Stimulated activated CD4-positive, alpha-beta T cell treated with anti-CD3 and anti-CD28 coated beads, Interleukin-1b, Interleukin-23, amount 100 ng/mL, for 4 hours (primary cell): ENCODE data around the gene FXR1.
"Not testable (repeated sequence)": the region's sequence is repeated elsewhere in the genome, so short reads cannot be mapped to it uniquely, and the experiment has no call there.

Experiments
- DNase-seq, 2 donors: peaks; one replicate each; pipeline ENCODE4 v3.0.0-alpha.2; 2020; ENCODE audit warnings: low read depth in 2 of 2

The FXR1 gene

DNA sequence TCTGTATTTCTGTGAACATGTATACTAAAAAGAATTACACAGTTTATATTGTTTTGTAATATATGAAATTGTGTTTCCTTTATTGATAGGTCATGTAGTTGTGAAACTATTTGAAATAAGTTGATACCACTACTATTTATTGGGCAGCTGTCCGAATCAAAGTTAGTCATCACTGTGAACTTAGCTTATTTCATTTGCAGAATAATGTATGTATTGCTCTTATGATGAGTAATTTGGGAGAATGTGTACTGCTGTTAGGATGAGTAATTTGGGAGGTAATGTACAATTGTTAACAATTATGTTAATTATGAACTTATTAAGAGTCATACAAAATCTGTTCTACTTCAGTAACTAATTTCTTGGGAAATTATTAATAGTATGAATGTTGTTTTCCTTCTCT, 22.2 kb downstream of the FXR1 start:
- no peak for DNase-seq

DNA sequence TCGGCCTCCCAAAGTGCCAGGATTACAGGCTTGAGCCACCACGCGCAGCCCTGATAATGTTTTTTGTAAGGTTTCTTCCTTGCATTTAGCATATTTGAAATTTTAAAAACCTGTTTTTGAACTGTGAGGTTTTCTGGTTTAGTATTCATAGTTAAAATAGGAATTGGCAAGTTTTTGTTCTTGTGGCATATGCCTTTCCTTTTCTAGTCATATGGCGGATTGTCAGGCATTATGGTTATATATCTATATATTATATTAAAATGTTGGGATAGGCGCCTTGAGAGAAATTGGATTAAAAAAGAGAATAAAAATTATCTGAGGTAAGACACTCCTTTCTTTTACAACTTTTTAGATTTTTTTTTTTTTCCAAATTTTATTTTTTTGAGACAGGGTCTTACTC, 28.4 kb downstream of the FXR1 start:
- no peak for DNase-seq

DNA sequence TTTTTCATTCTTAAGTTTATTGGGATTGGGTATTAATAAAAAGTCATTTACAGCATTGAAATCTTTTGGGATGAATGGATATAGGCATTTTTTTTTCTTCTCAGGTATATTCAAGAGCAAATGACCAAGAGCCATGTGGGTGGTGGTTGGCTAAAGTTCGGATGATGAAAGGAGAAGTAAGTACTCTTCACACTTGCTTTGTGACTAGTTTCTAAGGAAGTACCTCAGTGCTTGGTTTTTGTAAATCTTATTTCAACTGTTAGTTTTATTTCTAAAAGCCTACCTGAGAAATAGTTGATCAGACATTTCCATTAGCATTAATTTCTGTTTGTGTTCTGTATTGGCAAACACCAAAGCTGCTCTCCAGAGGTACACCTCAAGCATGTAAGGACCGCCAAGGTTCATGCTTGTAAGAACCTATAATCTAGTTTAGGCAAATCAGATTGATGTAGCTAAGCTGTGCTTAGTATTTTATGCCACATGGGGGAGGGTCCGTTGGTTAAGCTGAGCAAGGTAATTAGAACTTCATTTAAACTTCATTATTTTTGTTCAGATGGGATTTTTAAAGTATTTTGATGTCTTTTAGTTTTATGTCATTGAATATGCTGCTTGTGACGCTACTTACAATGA, 35.4 kb downstream of the FXR1 start:
- no peak for DNase-seq

DNA sequence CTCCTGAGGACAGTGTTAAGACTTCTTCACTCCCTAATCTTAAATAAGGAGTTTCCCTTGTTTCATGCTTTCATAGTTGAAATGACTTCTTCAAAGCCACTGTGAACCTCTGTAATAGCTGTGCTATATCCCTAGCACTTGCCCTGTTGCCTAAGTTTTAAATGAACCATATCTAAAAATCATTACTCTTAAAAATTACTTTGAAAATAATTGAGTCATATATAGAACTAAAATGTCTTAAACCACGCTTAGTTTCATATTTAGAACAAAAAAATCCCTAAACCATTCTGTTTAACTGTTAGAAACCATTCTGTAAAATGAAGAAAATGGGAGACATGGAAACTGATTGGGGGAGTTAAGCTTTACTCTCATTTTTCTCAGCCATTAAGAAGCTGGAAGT, 47.2 kb downstream of the FXR1 start:
- no peak for DNase-seq

DNA sequence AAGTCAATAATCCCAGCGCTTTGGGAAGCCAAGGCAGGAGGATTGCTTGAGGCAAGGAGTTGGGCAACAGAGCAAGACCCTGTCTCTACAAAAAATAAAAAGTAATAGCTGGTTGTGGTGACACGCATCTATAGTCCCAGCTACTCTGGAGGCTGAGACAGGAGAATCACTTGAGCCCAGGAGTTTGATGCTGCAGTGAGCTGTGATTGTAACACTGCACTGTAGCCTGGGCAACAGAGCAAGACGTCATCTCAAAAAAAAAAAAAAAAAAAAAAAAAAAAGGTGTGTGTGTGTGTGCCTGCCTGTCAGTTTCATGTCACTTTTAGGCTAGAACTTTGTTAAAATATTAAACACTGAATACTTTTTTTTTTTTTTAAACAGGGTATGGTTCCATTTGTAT, 48.6 kb downstream of the FXR1 start:
- DNase-seq = no peak

DNA sequence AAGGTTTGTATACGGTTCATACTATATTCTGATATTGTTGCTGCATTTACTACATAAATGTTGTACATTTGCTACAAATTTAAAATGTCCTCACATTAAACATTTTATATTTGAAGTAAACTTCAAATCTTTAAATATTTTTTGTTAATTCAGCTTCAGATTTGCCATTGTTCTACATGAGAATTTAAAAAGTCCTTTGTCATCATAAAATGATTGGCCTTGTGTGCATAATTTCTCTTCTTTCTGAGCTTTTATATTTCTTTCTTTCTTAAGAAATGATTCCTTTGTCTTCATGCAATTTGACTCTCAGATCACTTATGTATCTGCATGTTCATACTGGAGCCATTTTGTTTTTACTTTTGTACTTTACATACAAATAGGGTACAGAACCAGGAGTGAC, 49.1 kb downstream of the FXR1 start:
- DNase-seq = no peak

DNA sequence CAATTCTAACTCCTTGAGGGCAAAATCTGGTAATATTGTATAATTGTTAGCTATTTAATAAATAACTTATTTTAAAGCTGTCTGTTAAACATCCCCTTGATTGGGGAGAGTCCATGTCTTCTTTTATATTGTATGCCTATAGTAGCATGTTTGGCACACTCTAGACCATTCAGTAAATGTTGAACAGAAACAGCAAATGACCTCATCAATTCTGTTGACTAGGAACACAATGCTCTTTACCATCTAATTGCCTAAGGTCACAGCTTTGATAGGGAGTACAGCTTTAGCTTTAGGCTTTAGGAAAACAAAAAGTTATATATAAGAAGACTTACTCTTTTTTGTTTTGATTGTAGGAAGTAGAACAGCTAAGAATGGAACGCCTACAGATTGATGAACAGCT, 50.1 kb downstream of the FXR1 start:
- DNase-seq = no peak

DNA sequence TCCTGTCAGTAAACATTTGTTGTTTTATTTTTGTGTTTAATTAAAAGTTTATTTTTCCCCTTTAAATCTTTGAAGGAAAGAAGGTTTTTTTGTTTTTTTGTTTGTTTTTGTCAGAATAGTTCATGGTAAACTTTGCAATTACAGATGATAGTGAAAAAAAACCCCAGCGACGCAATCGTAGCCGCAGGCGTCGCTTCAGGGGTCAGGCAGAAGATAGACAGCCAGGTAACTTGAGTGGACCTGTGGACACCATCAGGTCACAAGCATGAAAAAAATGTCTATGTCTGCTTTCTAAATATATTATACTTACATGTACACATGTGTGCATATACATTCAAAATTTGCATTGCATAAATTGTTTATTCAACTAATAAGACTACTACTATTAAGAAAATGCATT, 58.5 kb downstream of the FXR1 start:
- no peak for DNase-seq

DNA sequence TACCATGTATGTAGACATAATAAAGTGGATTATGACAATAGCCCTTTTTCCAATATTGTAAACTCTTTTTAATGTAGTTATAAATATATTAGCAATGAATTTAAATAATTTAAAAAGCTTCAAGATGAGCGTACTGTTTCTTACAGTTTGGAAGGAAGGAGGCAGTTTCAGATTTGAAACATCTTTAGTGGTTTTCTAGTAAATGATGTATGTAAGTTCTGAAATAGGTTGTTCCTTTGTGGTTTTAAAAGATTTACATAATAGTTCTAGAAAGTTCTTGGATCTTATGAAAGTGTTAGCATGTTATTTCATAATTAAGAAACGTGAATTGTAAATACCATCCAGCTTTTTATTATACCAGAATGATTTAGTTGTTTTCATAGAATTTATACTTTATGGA, 61.1 kb downstream of the FXR1 start:
- no peak for DNase-seq

DNA sequence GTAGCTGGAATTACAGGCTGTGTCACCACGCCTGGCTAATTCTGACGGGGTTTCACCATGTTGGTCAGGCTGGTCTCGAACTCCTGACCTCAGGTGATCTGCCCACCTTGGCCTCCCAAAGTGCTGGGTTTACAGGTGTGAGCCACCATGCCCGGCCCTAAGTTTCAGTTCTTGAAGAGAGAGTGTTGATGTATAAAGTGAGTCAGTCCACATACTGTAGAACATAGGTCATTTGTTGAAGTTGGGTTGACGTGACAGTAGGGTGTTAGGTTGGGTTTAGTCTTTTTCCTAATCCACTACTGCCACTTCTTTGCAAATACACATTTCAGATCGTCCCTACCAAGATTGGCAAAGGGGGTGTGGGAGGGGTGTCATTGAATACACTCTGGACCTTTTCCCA, 61.8 kb downstream of the FXR1 start:
- no peak for DNase-seq

DNA sequence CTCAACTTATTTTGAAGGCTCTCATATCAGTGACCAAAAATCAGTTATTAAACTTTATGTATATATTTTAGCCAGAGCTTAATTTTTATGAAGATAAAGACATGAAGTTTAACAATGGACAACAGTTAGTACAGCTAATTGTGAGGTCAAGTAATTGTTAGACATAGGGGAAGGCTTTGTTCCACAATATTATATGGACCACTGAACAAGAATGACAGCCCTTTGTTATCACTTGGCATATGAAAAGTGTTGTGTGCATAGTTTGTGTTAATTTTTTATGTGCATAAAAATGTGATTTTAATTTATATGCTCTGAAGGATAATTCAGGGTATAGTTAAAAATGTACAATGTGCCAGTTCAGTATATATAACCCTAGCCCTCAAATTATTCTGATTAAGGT, 65.0 kb downstream of the FXR1 start:
- no peak for DNase-seq

DNA sequence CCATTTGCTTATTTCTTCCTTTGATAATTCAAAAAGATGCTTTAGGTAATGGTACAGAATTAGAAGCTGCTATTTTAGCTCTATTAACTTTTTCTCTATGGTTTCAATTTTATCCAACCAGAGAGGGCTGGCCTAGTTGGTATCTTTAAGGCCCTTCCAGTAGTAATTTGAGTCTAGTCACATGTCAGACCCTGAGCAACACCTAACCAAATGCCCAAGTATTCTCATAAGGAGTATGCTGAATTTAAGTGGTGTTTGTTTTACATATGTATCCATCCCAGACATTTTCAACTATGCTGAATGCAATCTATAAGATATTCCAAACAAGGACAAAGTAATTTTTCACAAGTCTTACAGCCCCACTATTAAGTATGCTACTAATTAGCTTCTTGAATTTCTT, 67.5 kb downstream of the FXR1 start:
- DNase-seq = no peak

DNA sequence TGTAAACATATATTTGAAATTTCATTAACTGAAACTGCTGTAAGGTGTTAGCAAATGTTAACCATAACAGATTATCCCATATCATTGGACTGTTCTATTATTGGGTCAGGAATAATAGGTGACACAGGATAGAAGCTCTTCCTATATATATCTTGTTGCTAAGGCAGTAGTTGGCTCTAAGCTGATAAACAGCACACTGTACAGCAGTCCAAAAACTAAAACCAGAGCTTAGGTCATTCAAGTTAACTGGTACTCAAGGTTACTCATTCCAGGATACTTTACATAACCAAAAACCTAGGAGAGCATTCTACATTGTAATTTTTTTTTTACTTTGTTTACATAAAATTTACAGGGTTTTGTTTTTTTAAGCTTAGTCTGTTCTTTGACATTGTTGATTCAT, 68.1 kb downstream of the FXR1 start:
- no peak for DNase-seq

DNA sequence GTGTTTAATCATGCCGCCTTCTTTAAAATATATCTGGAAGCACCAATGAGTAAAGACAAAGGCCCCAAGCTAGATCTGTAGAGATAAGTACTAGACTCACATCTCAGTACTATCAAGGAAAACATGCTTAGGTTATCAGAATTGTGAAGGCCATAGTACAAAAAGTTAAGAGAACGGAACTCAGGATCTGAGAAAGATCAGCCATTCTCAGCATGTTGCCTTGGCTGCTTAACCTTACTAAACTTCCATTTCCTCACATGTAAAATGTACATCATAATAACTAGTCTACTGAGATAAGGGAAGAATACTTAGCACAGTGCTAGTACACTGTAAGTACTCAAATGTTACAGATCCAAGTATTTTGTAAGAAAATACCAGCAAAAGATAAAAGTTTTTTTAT, 69.4 kb downstream of the FXR1 start:
- no peak for DNase-seq

DNA sequence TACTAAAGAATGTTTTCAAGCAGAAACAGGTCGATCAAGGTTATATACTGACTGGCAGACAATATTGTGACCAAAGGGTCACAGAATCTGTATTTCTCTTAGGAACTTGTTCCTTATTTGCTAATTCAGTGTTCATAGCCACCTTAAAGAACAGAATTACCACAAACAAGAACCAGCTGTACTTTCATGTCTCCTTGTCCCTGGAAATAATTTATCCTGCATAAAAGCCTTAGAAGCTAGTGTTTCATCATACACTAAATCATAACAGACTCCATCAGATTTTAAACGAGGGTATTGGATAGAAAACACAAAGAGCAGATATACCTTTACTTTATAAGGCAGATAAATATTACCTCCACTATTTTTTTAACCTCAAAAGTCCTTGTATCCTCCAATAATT, 70.7 kb downstream of the FXR1 start:
- no peak for DNase-seq

DNA sequence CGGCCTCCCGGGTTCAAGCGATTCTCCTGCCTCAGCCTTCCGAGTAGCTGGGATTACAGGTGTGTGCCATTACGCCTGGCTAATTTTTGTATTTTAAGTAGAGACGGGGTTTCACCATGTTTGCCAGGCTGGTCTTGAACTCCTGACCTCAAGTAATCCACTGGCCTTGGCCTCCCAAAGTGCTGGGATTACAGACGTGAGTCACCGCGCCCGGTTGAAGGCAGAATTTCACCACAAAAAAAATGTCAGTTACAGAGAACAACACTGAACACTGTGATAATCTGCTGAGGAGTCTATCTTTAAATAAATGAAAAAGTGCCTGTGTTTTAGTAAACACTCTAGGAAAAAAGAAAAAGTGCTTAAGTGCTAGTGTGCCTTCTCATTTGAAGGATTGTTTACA, 73.9 kb downstream of the FXR1 start:
- not testable (repeated sequence) for DNase-seq

DNA sequence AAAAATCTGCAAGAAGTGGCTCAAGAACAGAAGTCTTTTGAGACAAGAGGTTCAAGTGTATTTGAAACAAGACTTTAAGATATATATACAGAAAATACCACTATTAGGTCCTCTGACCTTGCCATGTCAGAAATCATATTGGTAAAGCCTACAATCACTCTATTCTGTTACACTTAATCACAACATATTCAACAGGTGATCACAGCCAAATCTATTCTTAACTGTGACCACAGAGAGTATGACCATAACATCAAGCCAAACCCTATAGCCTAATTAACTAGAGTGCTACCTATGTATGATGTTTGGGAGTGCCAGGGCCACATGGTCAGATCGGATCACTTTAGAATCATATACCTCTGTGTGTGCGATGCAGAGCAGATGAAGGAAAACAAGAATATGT, 74.9 kb downstream of the FXR1 start:
- DNase-seq = no peak

DNA sequence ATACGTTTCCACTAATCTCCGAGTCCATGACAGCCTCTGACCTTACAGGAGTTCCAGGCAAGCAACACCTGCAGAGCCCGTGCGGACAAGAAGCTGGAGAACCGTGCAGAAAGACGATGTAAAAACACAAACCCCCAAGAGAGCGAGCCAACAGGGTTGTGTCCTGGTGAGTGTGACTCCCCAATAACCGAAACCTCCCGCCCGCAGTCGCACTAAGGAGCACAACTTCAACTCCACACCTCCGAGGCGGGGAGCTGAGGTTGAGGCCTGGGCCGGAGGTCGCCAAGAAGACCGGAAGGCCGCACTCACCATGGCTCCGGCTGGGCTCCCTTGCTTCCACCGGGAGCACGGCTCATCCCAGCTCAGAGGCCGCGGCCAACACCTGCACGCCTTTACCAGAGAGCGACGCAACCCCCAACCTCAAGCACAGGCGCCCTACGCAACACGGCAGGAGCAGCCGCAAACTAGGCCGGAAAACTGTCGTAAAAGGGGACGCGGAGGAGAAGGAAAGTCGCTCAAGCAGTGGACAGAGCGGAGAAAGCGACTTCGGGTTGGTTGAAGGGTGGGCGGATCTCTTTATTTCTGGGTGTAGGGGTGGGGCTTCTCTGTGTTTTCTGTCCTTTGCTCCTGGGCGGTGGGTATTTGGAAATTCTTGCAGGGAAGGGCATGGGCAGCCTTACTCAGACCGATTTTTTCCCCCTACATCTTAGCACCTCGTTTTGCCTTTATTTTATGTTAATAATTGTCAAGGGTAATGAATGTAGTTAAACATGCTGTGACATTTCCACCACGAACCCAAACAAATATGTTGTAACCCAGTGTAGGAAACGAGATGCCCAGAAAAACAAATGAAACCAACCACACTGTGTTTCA, 77.1 kb downstream of the FXR1 start, which contains the start of gene DNAJC19:
Gene DNAJC19, minus strand, starts transcription at position 446 of the 873 bp plus-strand sequence. Its CDS starts 134 bp downstream, at position 312.
- peak; percentile 71 to 82 for DNase-seq

DNA sequence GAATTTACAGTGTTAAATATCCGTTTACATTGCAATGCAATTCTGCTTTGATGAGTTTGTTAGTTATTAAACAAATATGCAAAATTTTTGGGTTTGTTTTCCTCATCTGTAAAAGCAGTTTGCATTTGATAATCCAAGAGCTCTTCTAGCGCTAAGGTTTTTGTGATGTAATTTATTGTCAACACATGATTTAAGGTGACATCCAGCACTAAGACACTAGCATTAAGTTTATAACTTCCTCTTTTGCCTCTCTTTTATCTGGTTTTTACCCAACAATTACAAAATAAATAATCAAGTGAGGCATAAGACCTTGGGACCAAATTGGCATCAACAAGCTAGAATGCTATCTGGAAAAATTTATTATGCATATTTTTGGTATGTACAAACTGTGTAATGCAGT, 78.0 kb downstream of the FXR1 start:
- no peak for DNase-seq

DNA sequence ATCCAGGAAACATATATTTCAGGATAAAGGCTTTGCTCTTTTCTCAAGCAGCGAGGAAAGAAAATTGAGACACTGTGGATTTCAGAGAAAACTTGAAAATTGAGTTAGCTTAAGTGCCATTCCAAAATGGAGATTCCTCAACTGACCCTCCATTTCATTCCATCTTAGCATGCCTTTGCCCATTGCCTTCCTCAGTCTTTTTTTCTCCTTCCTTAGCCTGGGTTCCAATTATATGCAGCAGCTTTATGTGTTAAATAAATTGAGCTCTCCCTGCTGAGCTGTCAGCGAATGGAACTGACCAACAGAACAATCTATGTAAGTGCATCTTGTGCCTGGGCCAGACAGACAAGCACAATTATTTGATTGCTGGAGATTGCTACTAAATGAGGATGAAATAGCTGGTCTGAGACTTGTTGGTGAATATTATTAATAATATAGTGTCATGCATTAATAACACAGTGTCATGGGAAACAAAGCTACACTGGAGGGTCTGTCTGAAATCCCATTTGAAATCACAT, 84.0 kb downstream of the FXR1 start:
- DNase-seq = no peak

DNA sequence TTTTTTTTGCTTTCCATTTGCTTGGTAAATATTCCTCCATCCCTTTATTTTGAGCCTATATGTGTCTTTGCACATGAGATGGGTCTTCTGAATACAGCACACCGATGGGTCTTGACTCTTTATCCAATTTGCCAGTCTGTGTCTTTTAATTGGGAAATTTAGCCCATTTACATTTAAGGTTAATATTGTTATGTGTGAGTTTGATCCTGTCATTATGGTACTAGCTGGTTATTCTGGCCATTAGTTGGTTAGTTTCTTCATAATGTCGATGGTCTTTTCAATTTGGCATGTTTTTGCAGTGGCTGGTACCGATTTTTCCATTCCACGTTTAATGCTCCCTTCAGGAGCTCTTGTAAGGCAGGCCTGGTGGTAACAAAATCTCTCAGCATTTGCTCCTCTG, 89.9 kb downstream of the FXR1 start:
- not testable (repeated sequence) for DNase-seq

DNA sequence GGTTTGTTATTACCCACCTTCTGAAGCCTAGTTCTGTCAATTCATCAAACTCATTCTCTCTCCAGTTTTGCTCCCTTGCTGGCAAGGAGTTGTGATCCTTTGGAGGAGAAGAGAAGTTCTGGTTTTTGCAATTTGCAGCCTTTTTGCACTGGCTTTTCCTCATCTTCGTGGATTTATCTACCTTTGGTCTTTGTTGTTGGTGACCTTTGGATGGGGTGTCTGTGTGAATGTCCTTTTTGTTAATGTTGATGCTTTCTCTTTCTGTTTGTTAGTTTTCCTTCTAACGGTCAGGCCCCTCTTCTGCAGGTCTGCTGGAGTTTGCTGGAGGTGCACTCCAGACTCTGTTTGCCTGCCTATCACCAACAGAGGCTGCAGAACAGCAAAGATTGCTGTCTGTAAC, 91.0 kb downstream of the FXR1 start:
- DNase-seq = not testable (repeated sequence)

DNA sequence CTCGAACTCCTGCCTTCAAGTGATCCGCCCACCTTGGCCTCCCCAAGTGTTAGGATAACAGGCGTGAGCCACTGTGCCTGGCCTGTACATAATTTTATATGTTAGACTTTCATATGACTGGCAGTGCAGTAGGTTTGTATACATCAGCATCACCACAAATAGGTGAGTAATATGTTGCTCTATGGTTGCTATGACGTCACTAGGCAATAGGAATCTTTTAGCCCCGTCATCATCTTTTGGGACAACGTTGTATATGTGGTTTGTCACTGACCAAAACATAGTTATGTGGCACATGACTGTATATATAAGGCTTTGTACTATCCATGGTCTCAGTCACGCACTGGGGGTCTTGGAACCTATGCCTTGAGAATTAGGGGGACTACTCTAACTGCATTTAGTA, 94.1 kb downstream of the FXR1 start:
- no peak for DNase-seq
